Psoas muscle (tissue), 8 donors: Measurements from ENCODE around the gene PRR5L. TPM values are rescaled to one million over a fixed set of nuclear protein-coding genes. Genes with fewer than 3 reads are reported as not detected.

ENCODE experiments used
- ATAC-seq, 4 donors: fragments of 200-7000 bp; cut with Tn5 transposase; one replicate each; pipeline ENCODE4 v1.9.1; 2020; ENCODE audit warnings: moderate library complexity in 3 of 4, mild to moderate bottlenecking in 2 of 4
- DNase-seq, 2 donors: peaks; one replicate each; pipeline ENCODE4 v3.0.0-alpha.2; 2020
- H3K27ac ChIP-seq: fragments of 200-600 bp; one replicate; pipeline ENCODE4 v1.8.0; 2022
- H3K27me3 ChIP-seq, 3 donors: fragments of 200-600 bp in 1 of 3; one replicate each; pipeline versions ENCODE4 v1.6.1 to v1.8.0; 2013 to 2022; ENCODE audit warnings: low read length in 2 of 3, mild to moderate bottlenecking in 2 of 3, moderate library complexity in 1 of 3; ENCODE audit not compliant: insufficient read depth in 3 of 3
- H3K36me3 ChIP-seq, 2 donors: fragments of 200-600 bp in 1 of 2; one replicate each; pipeline versions ENCODE4 v1.6.1 to v1.8.0; 2013 to 2022; ENCODE audit warnings: low read depth in 1 of 2, mild to moderate bottlenecking in 1 of 2, moderate library complexity in 1 of 2; ENCODE audit not compliant: insufficient read depth in 1 of 2
- H3K4me1 ChIP-seq: fragments of 200-600 bp; one replicate; pipeline ENCODE4 v1.8.0; 2022
- H3K4me3 ChIP-seq: fragments of 200-600 bp; one replicate; pipeline ENCODE4 v1.8.0; 2022; ENCODE audit warnings: mild to moderate bottlenecking
- H3K9me3 ChIP-seq: fragments of 200-600 bp; one replicate; pipeline ENCODE4 v1.8.0; 2022
- WGBS, 3 donors: extraction: QIAGEN DNeasy Blood & Tissue Kit; methylation state at CpG; one replicate each; pipeline versions ENCODE4 v1.1.6 to v1.1.7; 2013; 5-methylcytosine and 5-hydroxymethylcytosine counted together
- intact Hi-C, 2 donors: fragments of 100-400 bp; cut with DNase I; formaldehyde crosslinking; loops; one replicate each; pipeline versions ENCODE4 v1.11.0 to v1.14.2; 2022
- polyA plus RNA-seq, 3 donors: library from polyadenylated mRNA; stranded (reverse); fragments of 200-250 nt; gene quantifications; one replicate each; pipeline ENCODE4 v1.2.3, GENCODE V29; 2013
- total RNA-seq, 4 donors: library from RNA; stranded (reverse); fragmentation: NEBNext Ultra II Directional in 2 of 4; extraction: Animal tissue kit (Norgen Biotek cat#: 25700) in 2 of 4; gene quantifications; one replicate each; pipeline versions ENCODE4 v1.2.1 to v1.2.4, GENCODE V29; 2021 to 2023
- TF ChIP-seq, protein P1 (sequence below): fragments of 200-600 bp; IDR thresholded peaks from one replicate; pipeline ENCODE4 v1.8.0; 2022; ENCODE audit warnings: antibody characterized with exemption
- donor health status: healthy with polysubstance abuse.
- donor health status: DM: no; HTN: no; CAD: no; lungs with moderate emphysema.
- donor health status: Bipolar disorder and iron deficiency.
- donor health status: healthy.
- donor health status: DM: yes; HTN: yes; CAD: no.
- donor health status: DM: no; HTN: no; CAD: no.
- donor health status: DM: no; HTN: no; CAD: no.
- donor health status: DM: yes; HTN: yes; CAD: no.

Gene PRR5L
- total and polyA plus RNA-seq, 7 donors = 0.39 to 2.5 (median 0.86) TPM

DNA sequence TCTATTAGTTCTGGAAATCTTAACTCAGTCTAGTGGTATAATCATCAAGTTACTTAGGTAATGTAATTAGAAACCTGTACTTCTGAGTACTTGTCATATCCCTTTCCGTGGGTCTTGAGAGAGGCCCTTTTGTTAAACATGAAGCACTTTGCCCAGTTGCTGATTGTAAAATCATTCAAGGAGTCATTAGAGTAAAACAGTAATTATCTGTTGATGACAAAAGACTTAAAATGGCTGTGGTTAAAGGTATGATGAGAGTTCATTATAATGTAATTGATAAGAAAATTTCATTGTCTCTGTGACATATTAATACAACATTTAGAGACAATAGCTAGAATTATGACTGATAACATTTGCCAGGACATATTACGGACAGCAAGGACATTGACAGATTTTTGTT lies 34.3 kb downstream of the PRR5L start:
- no peaks in the 10 kb centered on the region for H3K9me3 ChIP-seq
- H3K27me3 ChIP-seq = no peaks in the 10 kb centered on the region
- no peaks in the 10 kb centered on the region for H3K4me1 ChIP-seq
- DNase-seq (no peak), ATAC-seq (no peak)
- H3K27ac ChIP-seq = no peak overlapping the region
- no peaks in the 10 kb centered on the region for H3K36me3 ChIP-seq
- WGBS, 3 donors = 80 to 88% (median 86%) methylated on average over 2 of the region's 2 CpGs
- TF ChIP-seq, protein P1, sequence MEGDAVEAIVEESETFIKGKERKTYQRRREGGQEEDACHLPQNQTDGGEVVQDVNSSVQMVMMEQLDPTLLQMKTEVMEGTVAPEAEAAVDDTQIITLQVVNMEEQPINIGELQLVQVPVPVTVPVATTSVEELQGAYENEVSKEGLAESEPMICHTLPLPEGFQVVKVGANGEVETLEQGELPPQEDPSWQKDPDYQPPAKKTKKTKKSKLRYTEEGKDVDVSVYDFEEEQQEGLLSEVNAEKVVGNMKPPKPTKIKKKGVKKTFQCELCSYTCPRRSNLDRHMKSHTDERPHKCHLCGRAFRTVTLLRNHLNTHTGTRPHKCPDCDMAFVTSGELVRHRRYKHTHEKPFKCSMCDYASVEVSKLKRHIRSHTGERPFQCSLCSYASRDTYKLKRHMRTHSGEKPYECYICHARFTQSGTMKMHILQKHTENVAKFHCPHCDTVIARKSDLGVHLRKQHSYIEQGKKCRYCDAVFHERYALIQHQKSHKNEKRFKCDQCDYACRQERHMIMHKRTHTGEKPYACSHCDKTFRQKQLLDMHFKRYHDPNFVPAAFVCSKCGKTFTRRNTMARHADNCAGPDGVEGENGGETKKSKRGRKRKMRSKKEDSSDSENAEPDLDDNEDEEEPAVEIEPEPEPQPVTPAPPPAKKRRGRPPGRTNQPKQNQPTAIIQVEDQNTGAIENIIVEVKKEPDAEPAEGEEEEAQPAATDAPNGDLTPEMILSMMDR = no peak
- intact Hi-C loops = no loop called here
- H3K4me3 ChIP-seq = no peak overlapping the region

DNA sequence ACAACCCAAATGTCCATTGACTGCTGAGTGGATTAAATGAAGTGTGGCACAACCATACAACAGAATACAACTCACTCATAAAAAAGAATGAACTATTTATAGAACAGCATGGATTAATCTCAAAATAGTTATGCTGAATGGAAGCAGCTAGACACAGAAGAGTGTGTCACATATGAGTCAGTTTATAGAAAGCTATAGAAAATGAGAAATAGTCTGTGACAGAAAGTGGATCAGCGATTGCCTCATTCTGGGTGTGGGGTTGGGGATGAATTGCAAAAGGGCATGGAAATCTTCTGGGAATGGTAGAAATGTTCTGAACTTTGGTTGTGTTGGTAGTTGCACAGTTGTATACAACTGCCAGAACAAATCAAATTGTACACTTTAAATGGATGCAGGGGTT lies 37.4 kb downstream of the PRR5L start:
- WGBS, 3 donors = 90 to 94% (median 93%) methylated on average over 1 of the region's 1 CpG
- no peak overlapping the region for H3K4me3 ChIP-seq
- TF ChIP-seq, protein P1 = no peak
- ATAC-seq (no peak), DNase-seq (no peak)
- no peaks in the 10 kb centered on the region for H3K36me3 ChIP-seq
- no peak overlapping the region for H3K27ac ChIP-seq
- intact Hi-C loops = no loop called here
- H3K27me3 ChIP-seq = no peaks in the 10 kb centered on the region
- H3K4me1 ChIP-seq = no peaks in the 10 kb centered on the region
- H3K9me3 ChIP-seq = no peaks in the 10 kb centered on the region

DNA sequence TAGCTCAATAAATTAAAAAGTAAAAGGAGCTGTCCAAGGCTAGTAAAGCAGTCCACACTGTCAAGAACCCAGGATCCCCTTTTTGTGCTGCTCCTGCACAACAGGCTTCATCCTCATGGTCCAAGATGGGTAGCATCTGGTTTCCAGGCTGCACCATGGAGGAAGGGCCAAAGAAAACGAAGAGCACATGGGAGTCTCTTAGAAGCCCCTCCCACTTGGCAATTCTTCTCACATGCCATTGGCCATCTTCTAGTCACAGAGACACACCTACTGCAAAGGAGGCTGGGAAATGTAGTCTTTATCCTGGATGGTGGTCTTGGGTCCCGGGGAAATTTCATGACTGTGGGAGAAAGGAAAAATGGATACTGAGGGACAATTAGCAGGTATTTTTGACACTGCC lies 37.8 kb downstream of the PRR5L start:
- intact Hi-C loops = no loop called here
- DNase-seq (no peak), ATAC-seq (no peak)
- H3K27ac ChIP-seq = no peak overlapping the region
- H3K4me3 ChIP-seq = no peak overlapping the region
- WGBS, 3 donors = 50 to 65% (median 64%) methylated on average over 2 of the region's 2 CpGs
- no peaks in the 10 kb centered on the region for H3K36me3 ChIP-seq
- no peaks in the 10 kb centered on the region for H3K9me3 ChIP-seq
- TF ChIP-seq, protein P1 = no peak
- no peaks in the 10 kb centered on the region for H3K4me1 ChIP-seq
- no peaks in the 10 kb centered on the region for H3K27me3 ChIP-seq

DNA sequence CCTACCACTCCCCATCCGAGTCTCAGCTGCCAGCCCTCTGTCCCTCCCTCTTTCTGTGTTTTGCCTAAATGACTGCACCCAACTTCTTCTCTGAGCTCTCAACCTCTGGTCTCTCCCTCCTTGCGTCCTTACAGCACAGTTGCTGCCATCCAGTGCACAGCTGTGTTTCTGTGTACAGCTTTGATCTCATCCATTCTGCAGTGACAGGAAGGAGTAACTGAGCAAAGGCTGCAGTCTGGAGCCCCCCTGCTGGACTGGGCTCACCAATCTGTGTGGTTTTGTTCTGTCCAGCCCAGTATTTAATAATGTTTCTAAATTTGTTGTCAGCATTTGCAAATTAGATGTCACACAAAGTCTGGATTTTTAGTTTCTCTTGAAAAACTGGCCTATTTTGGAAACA lies 43.8 kb downstream of the PRR5L start:
- Histone ChIP-seq H3K27ac (no peak overlapping the region), H3K36me3 (no peaks in the 10 kb centered on the region), H3K27me3 (no peaks in the 10 kb centered on the region), H3K4me1 (no peaks in the 10 kb centered on the region), H3K4me3 (no peak overlapping the region), H3K9me3 (no peaks in the 10 kb centered on the region)
- DNase-seq (no peak), ATAC-seq (no peak)
- TF ChIP-seq, protein P1 = no peak
- WGBS, 3 donors = 76 to 90% (median 79%) methylated on average over 2 of the region's 2 CpGs
- intact Hi-C loops = no loop called here

DNA sequence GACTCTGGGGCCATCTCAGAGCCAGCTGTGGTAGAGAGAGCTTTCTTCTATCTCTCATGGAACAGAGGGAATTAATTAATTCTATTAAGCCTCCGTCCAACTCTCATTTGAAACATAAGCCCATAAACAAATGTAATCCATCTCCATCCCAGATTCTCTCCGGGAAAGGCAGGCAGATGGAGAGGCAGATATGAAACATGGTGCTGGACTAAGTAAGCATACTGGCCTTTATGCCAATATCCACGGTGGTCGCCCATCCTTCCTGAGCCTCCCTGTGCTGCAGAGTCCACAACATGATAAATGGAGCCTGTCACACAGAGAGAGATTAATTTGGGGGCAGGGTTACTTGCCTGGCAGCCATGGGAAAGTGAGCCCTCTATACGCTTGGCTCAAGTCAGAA lies 44.8 kb downstream of the PRR5L start:
- no peaks in the 10 kb centered on the region for H3K9me3 ChIP-seq
- WGBS, 3 donors = 56 to 66% (median 58%) methylated on average over 5 of the region's 5 CpGs
- TF ChIP-seq, protein P1 = no peak
- H3K4me3 ChIP-seq = no peak overlapping the region
- no peaks in the 10 kb centered on the region for H3K27me3 ChIP-seq
- H3K4me1 ChIP-seq = no peaks in the 10 kb centered on the region
- no peak for DNase-seq
- no peak for ATAC-seq
- H3K27ac ChIP-seq = no peak overlapping the region
- intact Hi-C loops = no loop called here
- H3K36me3 ChIP-seq = no peaks in the 10 kb centered on the region
